ENCODE data around the gene NEURL1B.

NEURL1B gene

DNA sequence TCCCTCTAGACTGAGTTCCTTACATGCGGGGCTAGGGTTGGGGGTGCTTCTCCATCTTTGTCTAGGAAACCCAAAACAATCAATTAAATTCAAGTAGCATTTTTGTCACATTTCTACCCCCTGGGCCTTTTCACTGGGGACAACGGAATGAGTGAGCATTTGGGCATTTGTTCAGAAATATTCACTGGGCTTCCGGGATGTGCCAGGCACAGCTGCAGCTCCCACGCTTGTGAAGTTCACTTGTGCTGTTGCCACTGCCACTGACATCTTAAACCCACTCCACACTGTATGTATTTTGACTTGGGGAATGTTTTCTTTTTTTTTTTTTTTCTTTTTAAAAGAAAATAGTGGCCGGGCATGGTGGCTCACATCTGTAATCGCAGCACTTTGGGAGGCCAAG, 98.3 kb downstream of the NEURL1B start:
- DNase-seq, result no peak

DNA sequence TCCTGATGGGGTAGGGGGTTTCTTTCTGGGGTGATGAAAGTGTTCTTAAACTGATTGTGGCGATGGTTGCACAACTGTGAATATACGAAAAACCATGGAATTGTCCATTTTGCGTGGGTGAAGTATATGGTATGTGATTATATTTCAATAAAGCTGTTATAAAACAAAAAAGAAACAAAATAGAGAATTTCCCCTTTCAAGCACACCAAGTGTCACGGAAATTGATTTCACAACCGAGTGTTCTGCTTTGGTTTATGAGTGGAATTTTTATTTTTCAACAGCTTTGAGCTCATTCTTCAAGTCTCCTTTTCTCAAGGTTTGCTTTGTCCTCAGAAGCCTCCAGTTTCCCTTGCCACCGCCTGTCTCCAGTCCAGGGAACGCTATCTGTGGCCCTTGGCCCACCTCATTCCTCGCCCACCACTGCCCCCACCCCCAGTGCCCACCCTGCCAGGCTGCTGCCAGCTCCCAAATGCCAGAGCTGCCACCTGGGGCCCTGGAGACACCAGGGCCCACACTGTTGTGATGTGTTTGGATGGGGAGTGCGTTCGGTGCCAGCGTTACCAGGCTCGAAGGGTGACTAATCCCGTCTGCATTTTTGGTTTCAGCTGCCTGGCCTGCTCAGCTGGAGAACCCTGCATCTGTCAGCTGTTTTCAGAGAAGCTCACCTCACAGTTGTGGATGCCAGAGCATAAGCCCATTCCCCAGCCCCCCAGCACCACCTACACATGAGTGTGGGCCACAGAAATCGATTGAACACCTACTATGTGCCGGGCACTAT, 99.6 kb downstream of the NEURL1B start:
- DNase-seq, result no peak
